GM21723 (cell line): ENCODE data around the gene OR6C75.
"Not testable (repeated sequence)": the region's sequence is repeated elsewhere in the genome, so short reads cannot be mapped to it uniquely, and the experiment has no call there.

Experiments
- ATAC-seq: cut with Tn5 transposase; IDR thresholded peaks from one replicate; pipeline ENCODE4 v1.9.1; 2021; ENCODE audit warnings: mild to moderate bottlenecking, moderate library complexity; ENCODE audit not compliant: unreplicated experiment

OR6C75 gene

GRCh38 chr12:55362675-55363074 is at the start of gene OR6C75:
OR6C75 (plus strand) TSS chr12:55362975; CDS start chr12:55365111, 2,136 bp downstream.
- no peak for ATAC-seq

- ATAC-seq = no peak
Observed at GRCh38 chr12:55314043-55314442, 48.7 kb upstream of the OR6C75 start, which contains the start of gene OR6C1. OR6C1 (plus strand) TSS chr12:55314343; CDS start chr12:55320600, 6,257 bp downstream.

GRCh38 chr12:55320201-55320600 is 42.6 kb upstream of the OR6C75 start:
- no peak for ATAC-seq

- ATAC-seq = not testable (repeated sequence)
Observed at GRCh38 chr12:55325801-55326200, 37.0 kb upstream of the OR6C75 start.

- no peak for ATAC-seq
Observed at GRCh38 chr12:55330446-55330845, 32.3 kb upstream of the OR6C75 start, which contains the start of gene OR6C3. OR6C3 (plus strand) TSS chr12:55330746; CDS start chr12:55331701, 955 bp downstream.

GRCh38 chr12:55336002-55336401 is 26.8 kb upstream of the OR6C75 start:
- no peak for ATAC-seq

GRCh38 chr12:55355338-55355737 is 7.4 kb upstream of the OR6C75 start:
- not testable (repeated sequence) for ATAC-seq

- ATAC-seq = no peak
Observed at GRCh38 chr12:55365086-55365485, 2.3 kb downstream of the OR6C75 start.

- no peak for ATAC-seq
Observed at GRCh38 chr12:55372521-55372920, 9.7 kb downstream of the OR6C75 start.

- ATAC-seq = no peak
Observed at GRCh38 chr12:55385891-55386290, 23.1 kb downstream of the OR6C75 start.

- ATAC-seq = no peak
Observed at GRCh38 chr12:55392032-55392795, 29.4 kb downstream of the OR6C75 start.

- no peak for ATAC-seq
Observed at GRCh38 chr12:55396326-55396725, 33.6 kb downstream of the OR6C75 start.

- ATAC-seq = no peak
Observed at GRCh38 chr12:55400229-55400628, 37.5 kb downstream of the OR6C75 start, which contains the start of gene OR6C65. OR6C65 (plus strand) TSS chr12:55400529; CDS start chr12:55400529, 0 bp downstream.

GRCh38 chr12:55407866-55408265 is 45.1 kb downstream of the OR6C75 start:
- no peak for ATAC-seq

- ATAC-seq = not testable (repeated sequence)
Observed at GRCh38 chr12:55409133-55409532, 46.4 kb downstream of the OR6C75 start.

- ATAC-seq = not testable (repeated sequence)
Observed at GRCh38 chr12:55412138-55412537, 49.4 kb downstream of the OR6C75 start.

GRCh38 chr12:55413498-55414388 is 51.0 kb downstream of the OR6C75 start:
- ATAC-seq = not testable (repeated sequence)

GRCh38 chr12:55414396-55414823 is 51.6 kb downstream of the OR6C75 start:
- not testable (repeated sequence) for ATAC-seq

GRCh38 chr12:55414889-55415288 is 52.1 kb downstream of the OR6C75 start:
- ATAC-seq = not testable (repeated sequence)

GRCh38 chr12:55416961-55417360 is 54.2 kb downstream of the OR6C75 start:
- ATAC-seq = no peak
